Vagina (tissue), 2 donors: ENCODE data around the gene CYP4F2.

Source experiments
- POLR2A ChIP-seq, 2 donors: fragments of 450-650 bp; IDR thresholded peaks; one replicate each; pipeline ENCODE4 v1.6.1; 2017; ENCODE audit warnings: antibody characterized with exemption in 2 of 2, mild to moderate bottlenecking in 2 of 2, moderate library complexity in 2 of 2
- TF ChIP-seq, protein P1 (sequence below), 3 experiments: fragments of 450-650 bp in 2 of 3; fragments of 200-600 bp in 1 of 3; sonication (generic) in 1 of 3; IDR thresholded peaks; one replicate each; pipeline ENCODE4 v1.5.1; 2017 to 2019; ENCODE audit warnings: antibody characterized with exemption in 3 of 3, mild to moderate bottlenecking in 2 of 3, moderate library complexity in 2 of 3

DNA sequence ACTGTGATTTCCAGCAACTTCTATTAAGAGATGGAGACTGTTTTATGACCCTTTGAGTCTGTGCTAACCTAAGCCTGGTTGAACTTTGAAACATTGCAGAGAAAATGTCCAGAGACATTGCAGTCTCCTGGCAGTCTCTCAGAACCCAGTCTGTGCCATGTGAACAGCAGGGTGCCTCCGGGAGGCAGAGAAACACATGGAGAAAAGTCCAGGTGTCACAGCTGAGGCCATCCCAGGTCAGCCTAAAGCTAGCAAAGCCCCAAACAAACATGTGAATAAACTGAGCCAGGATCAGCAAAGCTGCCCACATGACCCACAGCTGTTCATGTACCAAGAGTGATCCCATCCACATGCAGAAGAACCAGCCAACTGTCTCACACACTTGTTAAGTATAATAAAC, 28.6 kb upstream of the CYP4F2 start:
- TF ChIP-seq, protein P1, sequence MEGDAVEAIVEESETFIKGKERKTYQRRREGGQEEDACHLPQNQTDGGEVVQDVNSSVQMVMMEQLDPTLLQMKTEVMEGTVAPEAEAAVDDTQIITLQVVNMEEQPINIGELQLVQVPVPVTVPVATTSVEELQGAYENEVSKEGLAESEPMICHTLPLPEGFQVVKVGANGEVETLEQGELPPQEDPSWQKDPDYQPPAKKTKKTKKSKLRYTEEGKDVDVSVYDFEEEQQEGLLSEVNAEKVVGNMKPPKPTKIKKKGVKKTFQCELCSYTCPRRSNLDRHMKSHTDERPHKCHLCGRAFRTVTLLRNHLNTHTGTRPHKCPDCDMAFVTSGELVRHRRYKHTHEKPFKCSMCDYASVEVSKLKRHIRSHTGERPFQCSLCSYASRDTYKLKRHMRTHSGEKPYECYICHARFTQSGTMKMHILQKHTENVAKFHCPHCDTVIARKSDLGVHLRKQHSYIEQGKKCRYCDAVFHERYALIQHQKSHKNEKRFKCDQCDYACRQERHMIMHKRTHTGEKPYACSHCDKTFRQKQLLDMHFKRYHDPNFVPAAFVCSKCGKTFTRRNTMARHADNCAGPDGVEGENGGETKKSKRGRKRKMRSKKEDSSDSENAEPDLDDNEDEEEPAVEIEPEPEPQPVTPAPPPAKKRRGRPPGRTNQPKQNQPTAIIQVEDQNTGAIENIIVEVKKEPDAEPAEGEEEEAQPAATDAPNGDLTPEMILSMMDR (IDR thresholded peaks at IDR 0.05), result no peak
- TF ChIP-seq POLR2A (IDR thresholded peaks at IDR 0.05), result no peak
